ENCODE measurements around the gene TFRC.
"Not testable (repeated sequence)": the region's sequence is repeated elsewhere in the genome, so short reads cannot be mapped to it uniquely, and the experiment has no call there.

Gene TFRC

DNA sequence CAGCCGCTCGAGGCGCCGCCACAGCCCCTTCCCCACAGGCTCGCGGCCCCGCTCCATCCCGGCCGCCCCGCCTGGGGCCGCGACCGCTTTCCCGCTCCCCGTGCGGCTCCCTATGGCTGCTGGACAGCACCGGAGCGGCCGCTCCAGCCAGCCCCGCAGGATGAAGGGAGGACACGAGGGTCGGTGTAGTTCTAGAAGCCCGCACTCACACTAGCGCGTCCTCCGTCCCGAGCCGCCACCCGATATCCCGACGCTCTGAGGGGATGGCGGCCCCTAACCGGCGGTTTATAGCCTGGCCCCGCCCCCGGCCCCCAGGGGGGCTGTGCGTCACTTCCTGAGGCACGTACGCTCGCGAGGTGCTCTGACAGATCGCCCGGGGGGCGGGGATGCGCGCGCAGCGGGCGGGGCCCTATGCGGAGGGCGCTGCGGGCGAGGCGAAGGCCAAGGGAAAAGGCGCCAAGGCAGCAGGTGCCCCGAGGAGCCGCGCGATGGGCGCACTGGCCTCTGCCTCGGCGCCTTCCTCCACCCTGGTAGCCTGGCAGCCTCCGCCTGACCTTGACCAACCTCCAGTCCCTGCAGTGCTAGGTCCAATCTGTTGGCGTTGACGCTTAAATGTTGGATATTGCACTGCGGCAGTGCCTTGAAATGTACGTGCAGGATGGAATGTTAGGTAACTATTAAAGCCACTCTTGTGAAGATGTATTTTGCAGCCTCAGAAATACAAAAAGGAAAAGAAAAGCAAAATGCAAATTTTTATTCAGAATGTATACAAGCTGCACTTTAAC is at the start of gene TFRC:
Gene TFRC, minus strand, starts transcription at position 257 of the 785 bp plus-strand sequence. CDS start 4,991 bp downstream, outside the sequence.
- DNase-seq: peak; percentile 94

DNA sequence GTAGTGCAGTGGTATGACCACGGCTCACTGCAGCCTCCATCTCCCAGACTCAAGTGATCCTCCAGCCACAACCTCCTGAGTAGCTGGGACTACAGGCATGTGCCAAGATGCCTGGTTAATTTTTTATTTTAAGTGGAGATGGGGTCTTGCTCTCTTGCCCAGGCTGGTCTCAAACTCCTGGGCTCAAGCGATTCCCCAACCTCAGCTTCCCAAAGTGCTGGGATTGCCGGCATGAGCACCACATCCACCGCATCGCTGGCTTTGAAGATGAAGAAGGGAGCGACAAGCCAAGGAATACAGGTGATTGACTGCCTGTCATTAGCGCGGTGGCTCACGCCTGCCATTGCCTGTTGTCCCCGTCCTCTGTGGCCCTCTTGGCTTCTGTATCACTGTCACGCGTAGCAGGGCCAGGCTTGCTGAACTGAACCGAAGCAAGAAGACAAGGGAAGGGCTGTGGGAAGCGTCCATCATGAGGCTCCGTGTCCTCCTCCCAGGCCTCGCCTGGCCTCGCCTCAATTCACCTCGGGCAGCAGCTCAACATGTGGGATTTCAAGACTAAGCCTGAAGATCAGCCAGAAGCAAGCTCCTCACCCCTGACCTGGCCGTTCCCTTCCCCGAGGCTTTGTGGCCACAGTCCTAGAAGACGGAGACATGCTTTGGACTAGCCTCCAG is 46.4 kb upstream of the TFRC start:
- DNase-seq: no peak

DNA sequence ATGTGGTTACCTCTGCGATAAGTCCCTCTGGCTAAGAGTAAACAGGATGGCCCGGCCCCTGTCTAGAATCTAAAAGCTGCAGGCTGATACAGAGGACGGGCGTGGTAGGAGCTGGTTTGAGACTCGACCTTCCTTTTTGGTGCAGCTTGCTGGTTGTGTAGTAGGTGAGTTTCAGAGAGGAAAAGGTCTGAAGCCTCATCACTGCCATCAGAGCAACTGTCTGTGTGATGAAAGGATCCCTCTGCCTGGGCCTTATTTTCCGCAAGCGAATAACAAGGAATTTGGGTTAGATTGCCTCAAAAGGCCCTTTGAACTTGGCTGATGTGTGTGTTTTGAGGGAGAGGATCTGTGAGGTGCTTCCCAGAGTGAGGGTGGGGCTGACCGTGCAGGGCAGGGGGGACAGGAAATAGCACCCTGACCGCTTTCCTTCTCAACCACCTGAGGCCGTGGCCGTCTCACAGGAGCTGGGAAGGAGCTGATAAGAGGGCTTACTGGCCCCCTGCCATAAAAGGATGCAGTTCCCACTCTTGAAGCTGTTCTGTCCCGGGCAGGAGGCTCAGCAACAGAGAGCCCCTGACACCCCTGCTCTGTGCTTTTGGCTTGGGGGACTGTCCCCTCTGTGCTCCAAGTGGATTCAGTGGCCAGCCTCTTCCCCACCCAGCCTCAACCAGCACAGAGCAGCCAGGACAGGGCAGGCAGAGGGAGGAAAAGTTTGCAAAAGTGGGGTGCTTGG is 45.6 kb upstream of the TFRC start:
- no peak for DNase-seq

DNA sequence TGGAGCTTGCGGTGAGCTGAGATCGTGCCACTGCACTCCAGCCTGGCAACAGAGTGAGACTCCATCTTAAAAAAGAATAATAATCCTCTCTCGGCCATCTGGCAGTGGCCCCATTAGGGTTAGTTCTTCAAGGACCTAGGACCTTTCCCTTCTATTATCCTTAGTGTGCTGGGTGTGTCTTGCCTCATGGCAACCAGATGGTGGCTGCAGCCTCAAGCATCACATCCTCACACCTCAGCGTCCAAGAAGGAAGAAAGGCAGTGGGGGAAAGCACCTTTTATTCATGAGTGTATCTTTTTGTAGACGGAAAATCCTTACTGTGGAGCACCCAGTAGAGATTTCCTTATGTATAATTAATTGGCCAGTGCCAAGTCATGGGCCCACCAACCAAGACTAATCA is 42.7 kb upstream of the TFRC start:
- DNase-seq: no peak

DNA sequence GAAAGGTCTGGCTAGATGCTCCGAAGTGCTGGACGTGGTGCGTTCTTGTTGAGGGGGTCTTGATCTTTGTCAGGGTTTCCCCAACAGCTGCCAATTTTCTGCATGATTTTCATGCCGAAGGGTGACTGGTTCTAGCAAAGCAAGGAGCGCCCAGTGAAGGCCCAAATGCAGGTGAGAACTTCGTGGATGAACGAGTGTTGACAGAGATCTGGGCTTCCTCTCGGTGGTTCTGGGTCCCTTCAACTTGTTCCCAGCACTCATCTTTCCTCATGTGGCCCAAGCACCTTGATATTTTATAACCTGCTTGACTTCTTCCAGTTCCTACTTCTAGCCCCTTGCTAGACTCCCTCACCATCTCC is 40.8 kb upstream of the TFRC start:
- no peak for DNase-seq

DNA sequence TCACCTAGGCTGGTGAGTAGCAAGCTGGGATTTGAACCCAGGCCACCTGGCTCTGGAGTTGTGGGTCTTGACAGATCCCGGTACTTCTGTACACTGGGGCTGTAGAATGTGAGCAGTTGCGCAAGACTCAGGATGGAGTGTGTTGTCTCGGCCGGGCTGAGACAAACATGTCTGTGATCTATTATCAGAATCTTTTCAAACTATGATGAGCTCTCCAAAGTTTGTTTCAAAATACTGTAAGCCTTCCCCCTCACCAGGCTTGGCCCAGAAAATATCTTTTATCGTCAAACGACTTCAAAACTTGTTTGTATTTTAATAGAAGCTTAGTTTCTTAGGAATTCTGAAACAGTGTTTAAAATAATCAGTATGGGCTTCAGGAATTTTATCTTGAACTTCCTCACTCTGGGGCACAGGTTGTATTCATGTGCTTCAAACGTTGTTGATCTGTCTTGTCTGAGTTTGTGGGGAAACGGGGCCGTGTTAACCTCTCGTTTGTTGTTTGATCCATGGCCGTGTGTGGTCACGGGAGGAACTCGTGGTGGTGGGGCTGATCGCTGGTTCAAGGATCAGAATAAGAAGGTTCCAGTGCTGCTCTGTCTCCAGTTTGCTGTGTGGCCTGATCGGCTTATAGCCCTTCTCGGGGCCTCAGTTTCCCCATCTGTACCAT is 40.3 kb upstream of the TFRC start:
- DNase-seq: no peak

DNA sequence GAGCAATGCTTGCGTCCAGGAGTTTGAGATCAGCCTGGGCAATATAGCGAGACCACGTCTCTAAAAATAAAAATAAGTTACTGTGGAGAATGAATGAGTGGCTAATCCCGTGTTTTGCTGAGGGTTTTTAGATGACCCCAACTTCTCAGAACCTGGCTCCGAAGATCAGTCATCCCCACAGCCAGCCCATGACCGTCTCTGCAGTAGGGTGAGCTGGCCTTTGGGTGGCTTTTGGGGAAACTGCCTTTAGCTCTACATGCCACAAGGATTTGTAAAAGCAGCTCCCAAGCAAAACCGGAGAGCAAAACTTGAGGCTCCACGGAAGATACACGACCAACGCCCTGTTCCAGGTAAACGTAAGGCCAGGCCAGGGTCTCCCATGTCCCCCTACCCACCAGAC is 39.2 kb upstream of the TFRC start:
- DNase-seq: no peak

DNA sequence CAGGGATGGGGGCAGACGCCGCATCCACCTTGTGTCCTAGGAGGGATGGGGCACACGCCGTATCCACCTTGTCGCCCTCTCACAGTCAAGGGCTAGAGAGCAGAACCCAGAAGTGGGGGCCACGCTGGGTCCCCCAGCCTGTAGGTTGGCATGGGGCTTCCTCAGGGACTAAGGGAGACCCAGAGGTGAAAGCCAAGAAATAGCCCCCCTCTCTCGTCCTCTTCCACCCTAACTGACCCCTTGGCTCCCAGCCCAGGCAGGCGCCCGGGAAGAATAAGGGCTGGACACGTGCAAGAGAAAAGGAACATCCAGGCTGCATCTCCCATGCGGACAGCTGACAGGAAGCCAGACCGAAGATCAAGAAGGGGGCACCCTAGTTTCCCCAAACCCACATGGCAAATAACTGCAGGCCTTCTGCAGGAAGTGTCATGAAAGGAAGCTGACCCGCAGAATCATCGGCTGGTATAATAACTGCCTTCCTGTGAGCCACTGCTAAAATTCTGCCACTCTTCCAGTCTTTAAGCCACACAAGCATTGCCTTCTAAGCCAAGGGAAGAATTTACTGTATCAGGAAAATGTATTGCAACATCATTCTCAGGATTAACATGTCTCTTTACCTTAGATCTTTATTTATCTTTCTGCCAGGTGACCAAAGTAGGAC is 38.5 kb upstream of the TFRC start:
- DNase-seq: peak; percentile 17

DNA sequence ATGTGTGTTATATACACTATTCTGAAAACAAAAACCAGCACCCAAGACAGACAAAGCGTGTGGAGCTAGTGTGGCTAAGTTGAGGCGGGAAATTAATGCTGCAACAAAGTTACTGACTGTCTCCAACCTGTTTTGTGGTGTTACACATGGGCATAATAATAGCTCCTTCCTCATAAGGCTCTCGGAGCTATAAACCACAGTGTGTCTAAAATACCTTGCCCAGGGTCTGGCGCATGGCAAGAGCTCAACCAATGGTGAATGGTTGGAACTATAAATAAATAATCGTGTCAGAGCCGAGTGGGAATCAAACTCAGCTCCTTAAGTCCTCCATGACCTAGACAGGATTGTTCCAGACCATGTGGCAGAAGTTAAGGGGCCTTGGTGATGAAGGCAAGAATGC is 35.9 kb upstream of the TFRC start:
- DNase-seq: no peak

DNA sequence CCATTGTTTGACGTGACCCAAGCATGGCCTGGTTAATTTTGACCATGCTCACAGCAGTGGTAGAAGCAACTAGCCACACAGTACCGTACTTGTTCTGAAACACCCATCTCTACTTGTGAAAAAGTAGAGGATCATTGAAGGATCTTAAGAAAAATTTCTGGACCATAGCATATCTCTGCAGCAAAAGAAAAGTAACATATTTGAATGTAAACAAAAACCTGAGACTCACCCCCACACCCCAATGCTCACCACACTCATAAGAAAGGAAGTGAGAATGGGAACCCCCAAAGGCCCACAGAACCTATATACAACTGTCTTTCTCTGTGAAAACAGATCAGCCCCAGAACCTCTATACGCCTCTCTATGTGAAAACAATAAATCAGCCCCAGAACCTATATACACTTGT is 33.8 kb upstream of the TFRC start:
- DNase-seq: no peak

DNA sequence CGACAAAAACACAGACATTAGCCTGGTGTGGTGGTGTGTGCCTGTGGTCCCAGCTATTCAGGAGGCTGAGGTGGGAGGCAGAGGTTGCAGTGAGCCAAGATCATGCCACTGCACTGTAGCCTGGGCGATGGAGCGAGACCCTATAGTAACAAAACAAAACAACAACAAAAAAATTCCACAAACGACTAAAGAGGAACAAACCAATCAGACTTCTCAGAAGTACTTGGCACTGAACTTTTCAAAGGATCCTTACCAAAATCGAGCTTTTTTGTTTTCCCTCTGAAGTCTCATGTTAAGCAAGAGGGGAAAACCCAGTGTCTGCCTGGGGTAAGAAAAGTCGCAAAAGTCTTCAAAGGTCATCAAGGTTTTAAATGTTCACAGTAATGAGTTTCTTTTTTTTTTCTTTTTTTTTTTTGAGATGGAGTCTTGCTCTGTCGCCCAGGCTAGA is 30.1 kb upstream of the TFRC start:
- DNase-seq: peak; percentile 20

DNA sequence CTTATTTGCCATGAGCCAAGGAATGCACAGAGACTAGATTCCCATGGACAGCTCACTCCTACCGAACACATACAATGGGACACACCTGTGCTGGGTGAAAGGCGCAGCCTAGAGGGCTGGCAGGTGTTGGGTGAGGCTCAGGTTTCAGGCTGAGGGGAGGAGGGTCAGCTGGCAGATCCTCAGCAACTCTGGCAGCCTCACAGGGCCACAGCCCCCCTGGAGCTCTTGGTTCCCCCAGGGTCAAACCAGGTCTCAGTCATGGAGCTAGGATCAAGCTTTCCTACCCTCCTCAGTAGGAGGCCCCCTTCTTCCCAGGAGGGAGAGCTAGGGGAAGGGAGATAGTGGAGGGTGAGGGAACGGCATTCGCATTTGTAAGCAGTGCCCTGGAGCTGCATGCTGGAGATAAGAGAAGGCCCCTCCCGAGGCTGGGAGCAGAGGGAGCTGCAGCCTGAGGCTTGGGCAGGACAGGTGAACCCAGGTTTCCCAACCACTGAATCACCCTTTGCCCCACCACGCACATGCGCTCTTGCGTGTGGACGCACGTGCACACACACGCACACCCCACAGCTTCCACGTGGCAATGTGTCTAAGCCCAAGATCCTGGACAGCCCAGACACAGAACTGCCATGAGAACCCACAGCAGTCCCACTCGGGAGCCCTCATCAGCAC is 26.3 kb upstream of the TFRC start:
- DNase-seq: no peak

DNA sequence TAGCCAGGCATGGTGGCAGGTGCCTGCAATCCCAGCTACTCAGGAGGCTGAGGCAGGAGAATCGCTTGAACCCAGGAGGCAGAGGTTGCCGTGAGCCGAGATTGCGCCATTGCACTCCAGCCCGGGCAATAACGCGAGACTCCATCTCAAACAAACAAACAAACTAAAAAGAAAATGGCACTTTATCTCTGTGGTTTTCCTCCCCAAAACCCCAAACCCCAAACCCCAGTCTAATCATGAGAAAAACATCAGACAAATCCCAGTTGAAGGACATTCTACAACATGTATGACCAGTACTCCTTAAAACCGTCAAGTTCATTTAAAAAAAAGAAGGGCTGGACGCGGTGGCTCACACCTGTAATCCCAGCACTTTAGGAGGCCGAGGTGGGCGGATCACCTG is 22.8 kb upstream of the TFRC start:
- DNase-seq: not testable (repeated sequence)

DNA sequence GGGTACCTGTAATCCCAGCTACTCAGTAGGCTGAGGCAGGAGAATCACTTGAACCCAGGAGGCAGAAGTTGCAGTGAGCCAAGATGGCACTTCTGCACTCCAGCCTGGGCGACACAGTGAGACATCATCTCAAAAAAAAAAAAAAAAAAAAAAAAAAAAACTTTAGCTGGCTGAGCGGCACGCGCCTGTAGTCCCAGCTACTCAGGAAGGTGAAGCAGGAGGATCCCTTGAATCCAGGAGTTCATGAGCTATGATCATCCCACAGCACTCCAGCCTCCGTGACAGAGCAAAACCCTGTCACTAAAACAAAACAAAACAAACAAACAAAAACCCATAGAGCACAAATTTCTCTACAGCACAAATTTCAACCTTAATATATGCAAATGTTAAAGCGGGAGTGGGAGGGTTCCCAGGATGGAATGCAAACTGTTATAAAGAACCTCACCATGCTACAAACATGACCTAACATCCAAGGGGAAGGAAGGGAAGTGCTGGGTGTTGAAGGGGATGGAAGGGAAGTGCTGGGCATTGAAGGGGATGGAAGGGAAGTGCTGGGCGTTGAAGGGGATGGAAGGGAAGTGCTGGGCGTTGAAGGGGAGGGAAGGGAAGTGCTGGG is 16.6 kb upstream of the TFRC start:
- DNase-seq: not testable (repeated sequence)

DNA sequence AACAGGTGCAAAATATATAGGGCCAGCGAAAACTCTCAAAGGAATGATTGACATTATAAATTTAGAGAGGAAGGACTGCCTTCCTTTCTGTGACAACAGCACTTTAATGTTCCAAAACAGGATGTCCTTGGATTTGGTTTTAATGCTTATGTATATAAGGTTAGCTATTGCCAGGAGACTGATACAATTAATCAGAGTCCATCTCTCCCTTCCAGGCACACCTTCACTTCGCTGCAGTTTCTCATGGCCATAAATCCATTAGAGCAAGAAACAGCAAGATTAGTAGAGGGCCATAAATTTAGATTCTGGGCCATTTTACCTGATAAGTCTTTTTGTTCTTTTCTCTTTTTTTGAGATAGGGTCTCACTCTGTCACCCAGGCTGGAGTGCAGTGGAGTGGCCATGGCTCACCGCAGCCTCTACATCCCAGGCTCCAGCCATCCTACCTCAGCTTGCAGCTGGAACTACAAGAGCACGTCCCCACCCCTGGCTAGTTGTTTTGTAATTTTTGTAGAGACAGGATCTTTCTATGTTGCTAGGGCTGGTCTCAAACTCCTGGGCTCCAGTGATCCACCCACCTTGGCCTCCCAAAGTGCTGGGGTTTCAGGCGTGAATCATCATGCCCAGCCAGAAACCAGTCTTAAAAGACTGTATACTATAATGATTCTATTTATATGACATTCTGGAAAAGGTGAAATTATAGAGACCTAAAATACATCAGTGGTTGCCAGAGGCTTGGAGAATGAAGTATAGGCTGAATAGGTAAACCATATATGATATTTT is 15.7 kb upstream of the TFRC start:
- DNase-seq: no peak

DNA sequence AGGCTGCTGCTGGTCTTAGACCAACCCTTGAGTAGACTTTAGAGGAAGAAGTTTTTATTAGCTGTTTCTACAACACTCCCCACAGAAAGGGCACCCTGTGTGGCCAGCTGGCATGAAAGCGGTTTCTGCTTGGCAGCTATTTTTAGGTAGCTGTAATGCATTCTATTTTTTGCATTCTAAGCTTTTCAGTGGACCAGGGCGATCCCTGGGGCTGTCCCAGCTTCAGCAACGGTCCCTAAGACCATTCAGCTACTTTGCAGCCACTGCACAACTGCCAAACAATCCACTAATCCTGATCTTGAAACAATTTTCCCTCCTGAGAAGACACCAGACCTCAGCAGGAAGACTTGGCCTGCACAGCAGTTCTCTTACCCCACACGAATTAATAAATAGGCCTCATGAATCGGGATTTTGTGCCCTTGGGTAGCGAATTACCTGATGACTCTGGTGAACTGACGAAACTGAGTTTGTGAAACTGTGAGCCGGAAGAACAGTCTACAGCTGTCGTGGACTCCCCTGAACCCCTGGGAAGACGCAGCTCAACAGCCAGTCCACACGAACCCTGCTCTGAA is 14.6 kb upstream of the TFRC start:
- peak; percentile 25 for DNase-seq

DNA sequence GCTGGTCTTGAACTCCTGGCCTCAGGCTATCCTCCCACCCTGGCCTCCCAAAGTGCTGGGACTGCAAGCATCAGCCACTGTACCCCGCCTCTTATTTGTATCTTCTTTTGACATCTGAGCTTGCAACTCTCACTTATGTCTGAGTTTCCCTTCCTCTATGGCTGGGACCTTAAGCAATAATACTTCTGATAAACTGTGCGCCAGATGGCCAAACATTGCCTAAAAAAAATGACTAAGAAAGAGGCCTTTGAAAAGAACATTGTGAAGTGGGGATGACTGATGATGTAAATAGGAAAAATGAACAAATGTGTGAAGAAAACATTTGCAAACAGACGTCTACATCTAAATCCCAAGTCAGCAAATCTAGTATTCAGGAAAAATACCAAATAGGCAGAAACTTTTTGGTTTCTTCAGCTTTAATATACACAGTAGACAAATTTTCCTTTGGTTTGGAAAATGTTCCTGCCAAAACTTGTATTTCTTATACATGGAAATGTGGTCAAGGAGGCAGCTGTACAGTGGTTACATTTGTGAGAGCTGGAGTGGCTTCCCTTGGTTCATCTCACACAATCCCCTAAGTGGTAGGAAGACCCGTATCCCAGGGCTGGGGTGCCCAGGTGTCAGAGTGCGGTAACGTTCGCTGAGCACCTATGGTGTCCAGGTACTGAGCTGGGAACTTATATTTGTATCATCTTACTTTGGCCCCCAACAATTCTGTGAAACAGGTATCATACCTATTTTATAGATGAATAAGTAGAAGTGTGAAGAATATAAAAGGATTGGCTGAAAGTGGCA is 11.6 kb upstream of the TFRC start:
- no peak for DNase-seq

DNA sequence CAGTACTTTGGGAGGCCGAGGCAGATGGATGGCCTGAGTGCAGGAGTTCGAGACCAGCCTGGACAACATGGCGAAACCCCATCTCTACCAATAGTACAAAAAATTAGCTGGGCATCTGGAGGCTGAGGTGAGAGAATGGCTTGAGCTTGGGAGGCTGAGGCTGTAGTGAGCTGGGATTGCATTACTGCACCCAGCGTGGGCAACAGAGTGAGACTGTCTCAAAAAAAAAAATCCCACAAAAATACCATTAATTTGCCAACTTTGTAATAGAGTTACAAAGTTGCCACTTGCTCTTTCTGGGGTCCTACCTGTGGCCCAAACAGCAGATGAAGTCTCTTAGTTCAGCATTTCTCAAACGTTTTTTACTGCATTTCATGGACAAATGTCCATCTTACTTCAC is 6.0 kb upstream of the TFRC start:
- no peak for DNase-seq

DNA sequence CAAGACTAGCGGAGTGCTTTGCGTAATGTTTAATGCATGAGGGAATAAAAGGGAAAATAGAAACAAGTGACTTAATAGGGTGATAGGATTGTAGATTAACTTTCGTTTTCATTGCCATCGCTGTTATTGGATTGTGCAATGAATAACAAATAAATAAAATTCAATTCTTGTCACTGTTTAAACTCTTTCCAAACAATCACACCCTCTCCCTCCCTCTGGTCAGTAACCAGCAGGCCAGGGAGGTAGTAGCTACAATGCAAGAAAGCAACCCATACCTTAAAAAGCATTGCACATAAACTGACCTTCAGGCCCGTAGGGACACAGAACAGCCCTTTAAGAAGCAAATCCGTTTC is 705 bp upstream of the TFRC start:
- no peak for DNase-seq

Measured in CD4-positive, alpha-beta T cell treated with Interferon gamma for 1 hour (primary cell).